GM12878 (cell line): ENCODE results near the gene LCN9. TPM values are rescaled to one million over a fixed set of nuclear protein-coding genes. Genes with fewer than 3 reads are reported as not detected.

ENCODE experiments used
- ATAC-seq: fragments of 200-7000 bp; cut with Tn5 transposase; 3 replicates; pipeline ENCODE4 v1.9.1; 2020; ENCODE audit warnings: mild to moderate bottlenecking, moderate library complexity
- BruUV-seq: library from RNA; stranded (reverse); fragments of 400-500 nt; replicated peaks from 2 replicates; lab custom pipeline; 2021; lab: Mats Ljungman, UMichigan
- CTCF ChIA-PET: fragments of 300-600 bp; sonication (Branson Sonifier 250); formaldehyde crosslinking; extraction: SDS; loops from one replicate; lab custom pipeline; 2021; ENCODE audit warnings: inconsistent platforms; lab: Yijun Ruan, JAX
- POLR2A ChIA-PET: fragments of 350-600 bp; formaldehyde crosslinking; extraction: SDS; loops from one replicate; lab custom pipeline; 2021; ENCODE audit warnings: inconsistent platforms; lab: Charles Lee
- RAD21 ChIA-PET: fragments of 300-600 bp; sonication (Branson Sonifier 250); formaldehyde crosslinking; loops from one replicate; lab custom pipeline; 2023; ENCODE audit warnings: antibody characterized with exemption; ENCODE audit not compliant: unreplicated experiment; lab: Charles Lee
- SMC1A ChIA-PET: fragments of 300-600 bp; sonication (Branson Sonifier 250); formaldehyde crosslinking; loops from one replicate; lab custom pipeline; 2023; ENCODE audit not compliant: unreplicated experiment, uncharacterized antibody; lab: Charles Lee
- DNase-seq: peaks from one replicate; pipeline ENCODE4 v3.0.0-alpha.2; 2011; ENCODE audit warnings: low read depth, low spot score
- FAIRE-seq: peaks from 3 replicates; lab custom pipeline; 2011; peaks lifted over from hg19 to GRCh38; lab: Jason Lieb, UNC
- H2AFZ ChIP-seq: 2 replicates; pipeline ENCODE4 v1.6.0; 2011; ENCODE audit warnings: low read depth, low read length, control low read depth; ENCODE audit not compliant: control insufficient read depth
- H3K27ac ChIP-seq: 2 replicates; pipeline ENCODE4 v1.5.1; 2011; ENCODE audit warnings: control low read depth; ENCODE audit not compliant: control insufficient read depth, insufficient read depth
- H3K27me3 ChIP-seq, 2 experiments: replicated peaks in 1 of 2; 2 replicates each; pipeline versions ENCODE4 v1.6.0 to v1.6.1; 2011; ENCODE audit warnings: low read length in 1 of 2; ENCODE audit not compliant: control insufficient read depth in 2 of 2, insufficient read depth in 2 of 2
- H3K36me3 ChIP-seq, 2 experiments: 2 replicates each; pipeline ENCODE4 v1.5.1; 2011; ENCODE audit warnings: low read length in 1 of 2; ENCODE audit not compliant: control insufficient read depth in 2 of 2, insufficient read depth in 2 of 2
- H3K4me1 ChIP-seq: 2 replicates; pipeline ENCODE4 v1.6.1; 2011; ENCODE audit warnings: mild to moderate bottlenecking, low read length, moderate library complexity, mixed read lengths; ENCODE audit not compliant: control insufficient read depth, insufficient read depth
- H3K4me2 ChIP-seq: 2 replicates; pipeline ENCODE4 v1.6.0; 2011; ENCODE audit warnings: control low read depth; ENCODE audit not compliant: control insufficient read depth, insufficient read depth
- H3K4me3 ChIP-seq: fragments of 200-600 bp; sonication (generic); 2 replicates; pipeline ENCODE4 v1.5.1; 2016
- H3K79me2 ChIP-seq: 2 replicates; pipeline ENCODE4 v1.6.0; 2011; ENCODE audit warnings: low read length; ENCODE audit not compliant: control insufficient read depth, insufficient read depth
- H3K9ac ChIP-seq: 2 replicates; pipeline ENCODE4 v1.8.0; 2011; ENCODE audit warnings: low read length, control low read depth, mixed read lengths; ENCODE audit not compliant: control insufficient read depth, insufficient read depth
- H3K9me3 ChIP-seq: replicated peaks from 3 replicates; pipeline ENCODE4 v1.5.1; 2011; ENCODE audit warnings: mild to moderate bottlenecking, low read length; ENCODE audit not compliant: control insufficient read depth, insufficient read depth
- H4K20me1 ChIP-seq: 2 replicates; pipeline ENCODE4 v1.6.0; 2011; ENCODE audit not compliant: control insufficient read depth, insufficient read depth
- CEBPB ChIP-seq, 2 experiments: fragments of 150-350 bp in 1 of 2; IDR thresholded peaks; 2 replicates each; pipeline ENCODE4 v1.6.1; 2012 to 2014; ENCODE audit warnings: low read depth in 2 of 2, low read length in 2 of 2, borderline replicate concordance in 1 of 2, inconsistent platforms in 1 of 2
- ETV6 ChIP-seq, 2 experiments: fragments of 450-650 bp in 1 of 2; IDR thresholded peaks in 1 of 2; conservative IDR thresholded peaks in 1 of 2; 2 replicates each; pipeline ENCODE4 v1.6.1; 2014; ENCODE audit warnings: antibody characterized with exemption in 1 of 2, borderline replicate concordance in 1 of 2, low read depth in 1 of 2, mild to moderate bottlenecking in 1 of 2, moderate library complexity in 1 of 2
- IKZF1 ChIP-seq: fragments of 450-650 bp; conservative IDR thresholded peaks from 2 replicates; pipeline ENCODE4 v1.6.1; 2017; ENCODE audit warnings: antibody characterized with exemption, mild to moderate bottlenecking
- NFXL1 ChIP-seq: fragments of 450-650 bp; IDR thresholded peaks from 2 replicates; pipeline ENCODE4 v1.6.1; 2017; ENCODE audit warnings: antibody characterized with exemption, mild to moderate bottlenecking, borderline replicate concordance
- NFYA ChIP-seq: IDR thresholded peaks from 2 replicates; pipeline ENCODE4 v1.6.1; 2011; ENCODE audit warnings: low read depth, mild to moderate bottlenecking, low read length, improper control_type of control experiment, borderline replicate concordance
- NRF1 ChIP-seq: conservative IDR thresholded peaks from 2 replicates; pipeline ENCODE4 v1.6.1; 2011; ENCODE audit warnings: mild to moderate bottlenecking, low read depth, low read length, improper control_type of control experiment
- PAX8 ChIP-seq: fragments of 450-650 bp; IDR thresholded peaks from 2 replicates; pipeline ENCODE4 v1.6.1; 2017; ENCODE audit warnings: mild to moderate bottlenecking, moderate library complexity
- SIX5 ChIP-seq: IDR thresholded peaks from 2 replicates; pipeline ENCODE4 v1.6.1; 2011; ENCODE audit warnings: mild to moderate bottlenecking, low read depth, low read length, moderate library complexity; ENCODE audit not compliant: severe bottlenecking
- SP1 ChIP-seq: IDR thresholded peaks from one replicate; pipeline ENCODE4 v1.6.1; 2011; ENCODE audit warnings: low read depth, low read length
- SREBF1 ChIP-seq: IDR thresholded peaks from 2 replicates; pipeline ENCODE4 v1.6.1; 2012; ENCODE audit warnings: mild to moderate bottlenecking, low read length
- WGBS: methylation state at CpG from one replicate; pipeline ENCODE4 v1.1.6; 2016; ENCODE audit warnings: low lambda C conversion rate; ENCODE audit not compliant: insufficient replicate concordance, insufficient coverage; ENCODE audit errors: missing lambda C conversion rate; 5-methylcytosine and 5-hydroxymethylcytosine counted together
- in situ Hi-C: fragments of 300-500 bp; cut with MboI; formaldehyde crosslinking; loops from 9 replicates; pipeline ENCODE4 v1.14.3; 2018; ENCODE audit warnings: mixed read lengths
- intact Hi-C: fragments of 100-400 bp; cut with micrococcal nuclease; formaldehyde crosslinking; loops from one replicate; pipeline ENCODE4 v1.14.2; 2022; ENCODE audit not compliant: unreplicated experiment
- polyA plus RNA-seq, 11 experiments: library from polyadenylated mRNA; depleted of rRNA in 4 of 11; unstranded in 6 of 11; stranded (reverse) in 5 of 11; fragments of >200 nt; fragmentation: Nextera tagmentation in 4 of 11; fragmentation: Illumina TruSeq in 1 of 11; extraction: Ambion mirVana in 4 of 11; extraction: Trizol in 1 of 11; gene quantifications; 1 replicate in 1 of 11; 2 replicates in 10 of 11; pipeline versions ENCODE4 v1.2.1 to v1.2.3, GENCODE V29; 2011 to 2016; ENCODE audit warnings: inconsistent platforms in 2 of 11, missing spikeins in 2 of 11, low read depth in 1 of 11
- total RNA-seq, 4 experiments: library from RNA; depleted of rRNA in 3 of 4; stranded (reverse); fragments of >200 nt in 3 of 4; fragmentation: Illumina TruSeq in 1 of 4; extraction: Trizol in 1 of 4; gene quantifications; 2 replicates each; pipeline versions ENCODE4 v1.2.1 to v1.2.3, GENCODE V29; 2013 to 2021
- TF ChIP-seq, protein P1 (sequence below): fragments of 150-350 bp; IDR thresholded peaks from 2 replicates; pipeline ENCODE4 v1.6.1; 2014; ENCODE audit warnings: mild to moderate bottlenecking, low read depth, low read length
- TF ChIP-seq, protein P2 (sequence below): fragments of 450-650 bp; formaldehyde crosslinking; IDR thresholded peaks from 2 replicates; pipeline ENCODE4 v1.4.0; 2022; ENCODE audit warnings: mild to moderate bottlenecking, moderate library complexity
- TF ChIP-seq, protein P3 (sequence below): IDR thresholded peaks from 2 replicates; pipeline ENCODE4 v1.6.1; 2012; ENCODE audit warnings: low read depth, low read length, improper control_type of control experiment
- TF ChIP-seq, protein P4 (sequence below): fragments of 450-650 bp; IDR thresholded peaks from 2 replicates; pipeline ENCODE4 v1.6.1; 2018; ENCODE audit warnings: mild to moderate bottlenecking, low read depth, moderate library complexity; ENCODE audit not compliant: partially characterized antibody

LCN9 gene
- total and polyA plus RNA-seq, 10 of the 15 experiments (the other 5 are each of a cell fraction or from before 2014, with no cell fraction given) = not detected

DNA sequence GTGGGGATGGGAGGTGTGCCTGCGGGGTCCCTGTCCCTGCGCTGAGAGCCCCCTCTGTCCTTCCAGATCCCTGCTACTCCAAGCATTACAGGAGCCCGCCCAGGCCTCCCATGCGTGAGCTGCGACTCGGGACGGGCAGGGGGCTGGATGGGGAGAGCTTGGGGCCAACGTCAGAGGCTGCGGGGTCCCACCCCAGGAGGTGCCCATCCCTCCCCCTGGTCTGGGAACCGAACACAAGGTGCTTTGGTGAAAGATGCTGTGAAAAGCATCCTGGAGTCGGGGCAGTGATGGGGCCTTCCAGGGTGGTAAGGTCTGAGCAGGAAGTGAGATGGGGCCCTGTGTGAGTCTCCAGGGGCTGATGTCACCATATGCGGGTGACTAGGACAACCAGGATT is 2.7 kb downstream of the LCN9 start:
- no peak overlapping the region for H3K27ac ChIP-seq
- FAIRE-seq (no peak), DNase-seq (no peak), ATAC-seq (no peak)
- ChIA-PET POLR2A (no interaction called here), RAD21 (no interaction called here), CTCF (no interaction called here), SMC1A (no interaction called here)
- intact Hi-C loops = no loop called here
- no peaks in the 10 kb centered on the region for H3K36me3 ChIP-seq
- no peaks in the 10 kb centered on the region for H3K9me3 ChIP-seq
- no peak overlapping the region for H3K9ac ChIP-seq
- no TSS peak for BruUV-seq
- no peaks in the 10 kb centered on the region for H3K4me1 ChIP-seq
- in situ Hi-C loops = no loop called here
- H3K79me2 ChIP-seq = no peaks in the 10 kb centered on the region
- H3K4me2 ChIP-seq = no peak overlapping the region
- no peak overlapping the region for H2AFZ ChIP-seq
- no peaks in the 10 kb centered on the region for H4K20me1 ChIP-seq
- no peak overlapping the region for H3K4me3 ChIP-seq
- no peaks in the 10 kb centered on the region for H3K27me3 ChIP-seq
- WGBS = 37% methylated on average over 12 of the region's 12 CpGs
- no peak for TF ChIP-seq SP1
- TF ChIP-seq, protein P1, sequence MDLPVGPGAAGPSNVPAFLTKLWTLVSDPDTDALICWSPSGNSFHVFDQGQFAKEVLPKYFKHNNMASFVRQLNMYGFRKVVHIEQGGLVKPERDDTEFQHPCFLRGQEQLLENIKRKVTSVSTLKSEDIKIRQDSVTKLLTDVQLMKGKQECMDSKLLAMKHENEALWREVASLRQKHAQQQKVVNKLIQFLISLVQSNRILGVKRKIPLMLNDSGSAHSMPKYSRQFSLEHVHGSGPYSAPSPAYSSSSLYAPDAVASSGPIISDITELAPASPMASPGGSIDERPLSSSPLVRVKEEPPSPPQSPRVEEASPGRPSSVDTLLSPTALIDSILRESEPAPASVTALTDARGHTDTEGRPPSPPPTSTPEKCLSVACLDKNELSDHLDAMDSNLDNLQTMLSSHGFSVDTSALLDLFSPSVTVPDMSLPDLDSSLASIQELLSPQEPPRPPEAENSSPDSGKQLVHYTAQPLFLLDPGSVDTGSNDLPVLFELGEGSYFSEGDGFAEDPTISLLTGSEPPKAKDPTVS = no peak
- TF ChIP-seq CEBPB (IDR thresholded peaks at IDR 0.05; ENCODE audit: borderline replicate concordance in 1 of 2, low read depth in 2 of 2, low read length in 2 of 2) = no peak
- no peak for TF ChIP-seq NRF1
- TF ChIP-seq, protein P2, sequence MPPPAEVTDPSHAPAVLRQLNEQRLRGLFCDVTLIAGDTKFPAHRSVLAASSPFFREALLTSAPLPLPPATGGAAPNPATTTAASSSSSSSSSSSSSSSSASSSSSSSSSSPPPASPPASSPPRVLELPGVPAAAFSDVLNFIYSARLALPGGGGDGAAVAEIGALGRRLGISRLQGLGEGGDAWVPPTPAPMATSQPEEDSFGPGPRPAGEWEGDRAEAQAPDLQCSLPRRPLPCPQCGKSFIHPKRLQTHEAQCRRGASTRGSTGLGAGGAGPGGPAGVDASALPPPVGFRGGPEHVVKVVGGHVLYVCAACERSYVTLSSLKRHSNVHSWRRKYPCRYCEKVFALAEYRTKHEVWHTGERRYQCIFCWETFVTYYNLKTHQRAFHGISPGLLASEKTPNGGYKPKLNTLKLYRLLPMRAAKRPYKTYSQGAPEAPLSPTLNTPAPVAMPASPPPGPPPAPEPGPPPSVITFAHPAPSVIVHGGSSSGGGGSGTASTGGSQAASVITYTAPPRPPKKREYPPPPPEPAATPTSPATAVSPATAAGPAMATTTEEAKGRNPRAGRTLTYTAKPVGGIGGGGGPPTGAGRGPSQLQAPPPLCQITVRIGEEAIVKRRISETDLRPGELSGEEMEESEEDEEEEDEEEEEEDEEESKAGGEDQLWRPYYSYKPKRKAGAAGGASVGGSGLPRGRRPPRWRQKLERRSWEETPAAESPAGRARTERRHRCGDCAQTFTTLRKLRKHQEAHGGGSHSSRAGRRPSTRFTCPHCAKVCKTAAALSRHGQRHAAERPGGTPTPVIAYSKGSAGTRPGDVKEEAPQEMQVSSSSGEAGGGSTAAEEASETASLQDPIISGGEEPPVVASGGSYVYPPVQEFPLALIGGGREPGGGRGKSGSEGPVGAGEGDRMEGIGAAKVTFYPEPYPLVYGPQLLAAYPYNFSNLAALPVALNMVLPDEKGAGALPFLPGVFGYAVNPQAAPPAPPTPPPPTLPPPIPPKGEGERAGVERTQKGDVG (CRISPR knock-in tag) = no peak
- TF ChIP-seq, protein P3, sequence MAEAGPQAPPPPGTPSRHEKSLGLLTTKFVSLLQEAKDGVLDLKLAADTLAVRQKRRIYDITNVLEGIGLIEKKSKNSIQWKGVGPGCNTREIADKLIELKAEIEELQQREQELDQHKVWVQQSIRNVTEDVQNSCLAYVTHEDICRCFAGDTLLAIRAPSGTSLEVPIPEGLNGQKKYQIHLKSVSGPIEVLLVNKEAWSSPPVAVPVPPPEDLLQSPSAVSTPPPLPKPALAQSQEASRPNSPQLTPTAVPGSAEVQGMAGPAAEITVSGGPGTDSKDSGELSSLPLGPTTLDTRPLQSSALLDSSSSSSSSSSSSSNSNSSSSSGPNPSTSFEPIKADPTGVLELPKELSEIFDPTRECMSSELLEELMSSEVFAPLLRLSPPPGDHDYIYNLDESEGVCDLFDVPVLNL = no peak
- TF ChIP-seq PAX8 = no peak
- TF ChIP-seq ETV6 (conservative IDR thresholded peaks at IDR 0.05 in 1 of 2, IDR thresholded peaks at IDR 0.05 in 1 of 2; ENCODE audit: borderline replicate concordance in 1 of 2, low read depth in 1 of 2) = no peak
- TF ChIP-seq, protein P4, sequence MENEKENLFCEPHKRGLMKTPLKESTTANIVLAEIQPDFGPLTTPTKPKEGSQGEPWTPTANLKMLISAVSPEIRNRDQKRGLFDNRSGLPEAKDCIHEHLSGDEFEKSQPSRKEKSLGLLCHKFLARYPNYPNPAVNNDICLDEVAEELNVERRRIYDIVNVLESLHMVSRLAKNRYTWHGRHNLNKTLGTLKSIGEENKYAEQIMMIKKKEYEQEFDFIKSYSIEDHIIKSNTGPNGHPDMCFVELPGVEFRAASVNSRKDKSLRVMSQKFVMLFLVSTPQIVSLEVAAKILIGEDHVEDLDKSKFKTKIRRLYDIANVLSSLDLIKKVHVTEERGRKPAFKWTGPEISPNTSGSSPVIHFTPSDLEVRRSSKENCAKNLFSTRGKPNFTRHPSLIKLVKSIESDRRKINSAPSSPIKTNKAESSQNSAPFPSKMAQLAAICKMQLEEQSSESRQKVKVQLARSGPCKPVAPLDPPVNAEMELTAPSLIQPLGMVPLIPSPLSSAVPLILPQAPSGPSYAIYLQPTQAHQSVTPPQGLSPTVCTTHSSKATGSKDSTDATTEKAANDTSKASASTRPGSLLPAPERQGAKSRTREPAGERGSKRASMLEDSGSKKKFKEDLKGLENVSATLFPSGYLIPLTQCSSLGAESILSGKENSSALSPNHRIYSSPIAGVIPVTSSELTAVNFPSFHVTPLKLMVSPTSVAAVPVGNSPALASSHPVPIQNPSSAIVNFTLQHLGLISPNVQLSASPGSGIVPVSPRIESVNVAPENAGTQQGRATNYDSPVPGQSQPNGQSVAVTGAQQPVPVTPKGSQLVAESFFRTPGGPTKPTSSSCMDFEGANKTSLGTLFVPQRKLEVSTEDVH = no peak
- TF ChIP-seq NFXL1 = no peak
- TF ChIP-seq NFYA = no peak
- no peak for TF ChIP-seq SIX5
- TF ChIP-seq IKZF1 = no peak
- TF ChIP-seq SREBF1 = no peak
